ENCODE data around the gene IPPK. TPM values are rescaled to one million over a fixed set of nuclear protein-coding genes. Genes with fewer than 3 reads are reported as not detected.
A peak's percentile ranks its signal among the peaks of the same experiment; 100 is the strongest.

The IPPK gene
- total and polyA plus RNA-seq, 2 donors (not counting 1 experiment from before 2014, with no cell fraction given) = 11.1 to 16.4 TPM

DNA sequence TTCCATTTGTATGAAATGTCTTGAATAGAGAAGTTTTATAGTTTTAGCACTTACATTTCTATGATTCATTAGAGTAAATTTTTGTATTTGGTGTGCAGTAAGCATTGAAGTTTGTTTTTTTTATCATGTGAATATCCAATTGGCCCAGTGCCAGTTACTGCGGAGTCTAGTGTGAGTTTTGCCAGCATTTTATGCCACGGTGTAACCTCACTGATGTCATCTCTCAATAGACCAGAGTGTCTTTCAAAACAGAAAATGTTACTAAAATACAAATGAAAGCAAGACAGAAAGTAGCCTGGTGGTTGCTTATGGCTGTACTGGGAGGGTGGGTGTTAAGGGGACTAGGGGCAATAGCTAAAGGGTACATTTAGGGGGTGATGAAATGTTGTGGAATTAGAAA, 62.8 kb downstream of the IPPK start:
- Histone ChIP-seq H3K4me2 (ENCODE audit: extremely low read depth, insufficient read depth, low read length) (no peak overlapping the region), H3K9me3 (ENCODE audit: control insufficient read depth, insufficient read depth, low read depth, low read length) (no peaks in the 10 kb centered on the region), H3K4me1 (ENCODE audit: control insufficient read depth, extremely low read depth, insufficient read depth, low read length) (peaks cover 23% of the 10 kb centered on the region), H3K79me2 (ENCODE audit: control insufficient read depth, insufficient read depth, low read length) (no peaks in the 10 kb centered on the region), H3K27ac (ENCODE audit: insufficient read depth, low read length) (no peak overlapping the region), H4K20me1 (ENCODE audit: control insufficient read depth, extremely low read depth, insufficient read depth, low read length) (no peaks in the 10 kb centered on the region), H3K36me3 (ENCODE audit: control insufficient read depth, insufficient read depth, low read length) (peaks cover 3% of the 10 kb centered on the region), H3K4me3 (replicated peaks in 1 of 4; ENCODE audit: control extremely low read depth in 1 of 4, insufficient read depth in 1 of 4, low read depth in 3 of 4, low read length in 4 of 4) (no peak overlapping the region), H2AFZ (ENCODE audit: low read length) (no peak overlapping the region), H3K27me3 (ENCODE audit: control insufficient read depth, insufficient read depth, low read length) (no peaks in the 10 kb centered on the region), H3K9ac (ENCODE audit: insufficient read depth, low read length) (no peak overlapping the region)
- DNase-seq (ENCODE audit: low read depth in 2 of 2) = peak; percentile 75
- TF ChIP-seq CTCF (conservative IDR thresholded peaks at IDR 0.05 in 1 of 2, IDR thresholded peaks at IDR 0.05 in 1 of 2; ENCODE audit: low read depth in 1 of 2, low read length in 2 of 2) (no peak), EZH2 (IDR thresholded peaks at IDR 0.05; ENCODE audit: low read length, missing control alignments) (no peak)

DNA sequence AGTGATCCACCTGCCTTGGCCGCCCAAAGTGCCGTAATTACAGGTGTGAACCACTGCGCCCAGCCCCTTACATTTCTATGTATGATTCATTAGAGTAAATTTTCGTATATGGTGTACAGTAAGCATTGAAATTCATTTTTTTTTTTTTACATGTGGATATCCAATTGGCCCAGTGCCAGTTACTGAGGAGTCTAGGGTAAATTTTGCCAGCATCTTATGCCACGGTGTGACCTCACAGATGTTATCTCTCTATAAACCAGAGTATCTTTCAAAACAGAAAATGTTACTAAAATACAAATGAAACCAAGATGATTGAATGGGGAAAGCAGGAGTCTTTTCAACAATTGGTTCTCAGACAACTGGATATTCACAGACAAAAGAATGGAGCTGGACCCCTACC, 64.7 kb downstream of the IPPK start:
- TF ChIP-seq EZH2 (IDR thresholded peaks at IDR 0.05; ENCODE audit: low read length, missing control alignments) = no peak
- no peak for TF ChIP-seq CTCF (conservative IDR thresholded peaks at IDR 0.05 in 1 of 2, IDR thresholded peaks at IDR 0.05 in 1 of 2; ENCODE audit: low read depth in 1 of 2, low read length in 2 of 2)
- Histone ChIP-seq H3K9me3 (ENCODE audit: control insufficient read depth, insufficient read depth, low read depth, low read length) (no peaks in the 10 kb centered on the region), H3K36me3 (ENCODE audit: control insufficient read depth, insufficient read depth, low read length) (no peaks in the 10 kb centered on the region), H3K4me1 (ENCODE audit: control insufficient read depth, extremely low read depth, insufficient read depth, low read length) (peaks cover 32% of the 10 kb centered on the region), H3K9ac (ENCODE audit: insufficient read depth, low read length) (no peak overlapping the region), H3K79me2 (ENCODE audit: control insufficient read depth, insufficient read depth, low read length) (no peaks in the 10 kb centered on the region), H2AFZ (ENCODE audit: low read length) (no peak overlapping the region), H3K4me3 (replicated peaks in 1 of 4; ENCODE audit: control extremely low read depth in 1 of 4, insufficient read depth in 1 of 4, low read depth in 3 of 4, low read length in 4 of 4) (no peak overlapping the region), H3K4me2 (ENCODE audit: extremely low read depth, insufficient read depth, low read length) (no peak overlapping the region), H3K27me3 (ENCODE audit: control insufficient read depth, insufficient read depth, low read length) (no peaks in the 10 kb centered on the region), H3K27ac (ENCODE audit: insufficient read depth, low read length) (no peak overlapping the region), H4K20me1 (ENCODE audit: control insufficient read depth, extremely low read depth, insufficient read depth, low read length) (no peaks in the 10 kb centered on the region)
- no peak for DNase-seq (ENCODE audit: low read depth in 2 of 2)

DNA sequence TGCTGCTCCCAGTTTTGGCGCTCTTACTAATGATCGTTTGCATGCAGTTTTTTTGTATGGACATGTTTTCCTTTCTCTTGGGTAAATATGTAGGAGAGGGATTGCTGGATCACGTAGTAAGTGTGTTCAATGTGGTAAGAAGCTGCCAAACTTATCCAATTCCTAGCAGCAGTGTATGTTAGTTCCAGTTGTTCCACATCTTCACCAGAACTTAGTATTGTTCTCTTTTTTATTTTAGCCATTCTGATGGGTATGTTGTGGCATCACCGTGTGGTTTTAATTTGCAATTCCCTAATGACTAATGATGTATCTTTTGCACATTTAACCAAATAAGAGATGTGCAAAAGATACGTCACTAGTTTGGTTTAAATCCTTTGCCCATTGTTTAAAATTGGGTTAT, 65.9 kb downstream of the IPPK start:
- no peak overlapping the region for H3K27ac ChIP-seq (ENCODE audit: insufficient read depth, low read length)
- TF ChIP-seq EZH2 (IDR thresholded peaks at IDR 0.05; ENCODE audit: low read length, missing control alignments) = no peak
- TF ChIP-seq CTCF (conservative IDR thresholded peaks at IDR 0.05 in 1 of 2, IDR thresholded peaks at IDR 0.05 in 1 of 2; ENCODE audit: low read depth in 1 of 2, low read length in 2 of 2) = no peak
- H3K9me3 ChIP-seq (ENCODE audit: control insufficient read depth, insufficient read depth, low read depth, low read length) = no peaks in the 10 kb centered on the region
- no peaks in the 10 kb centered on the region for H4K20me1 ChIP-seq (ENCODE audit: control insufficient read depth, extremely low read depth, insufficient read depth, low read length)
- H3K4me1 ChIP-seq (ENCODE audit: control insufficient read depth, extremely low read depth, insufficient read depth, low read length) = peaks cover 31% of the 10 kb centered on the region
- no peak overlapping the region for H2AFZ ChIP-seq (ENCODE audit: low read length)
- H3K36me3 ChIP-seq (ENCODE audit: control insufficient read depth, insufficient read depth, low read length) = no peaks in the 10 kb centered on the region
- no peaks in the 10 kb centered on the region for H3K27me3 ChIP-seq (ENCODE audit: control insufficient read depth, insufficient read depth, low read length)
- H3K79me2 ChIP-seq (ENCODE audit: control insufficient read depth, insufficient read depth, low read length) = no peaks in the 10 kb centered on the region
- no peak overlapping the region for H3K4me3 ChIP-seq (replicated peaks in 1 of 4; ENCODE audit: control extremely low read depth in 1 of 4, insufficient read depth in 1 of 4, low read depth in 3 of 4, low read length in 4 of 4)
- no peak overlapping the region for H3K4me2 ChIP-seq (ENCODE audit: extremely low read depth, insufficient read depth, low read length)
- no peak for DNase-seq (ENCODE audit: low read depth in 2 of 2)
- no peak overlapping the region for H3K9ac ChIP-seq (ENCODE audit: insufficient read depth, low read length)

Data from fibroblast of lung (primary cell).